GM12878 (cell line): Measurements from ENCODE around the gene IRF7. TPM values are rescaled to one million over a fixed set of nuclear protein-coding genes. Genes with fewer than 3 reads are reported as not detected.

Experiments used
- BACH1 ChIP-seq: fragments of 450-650 bp; IDR thresholded peaks from 2 replicates; pipeline ENCODE4 v1.6.1; 2017; ENCODE audit warnings: mild to moderate bottlenecking, borderline replicate concordance
- BCL11A ChIP-seq: IDR thresholded peaks from 2 replicates; pipeline ENCODE4 v1.6.1; 2011; ENCODE audit warnings: low read depth, low read length
- CHD1 ChIP-seq: IDR thresholded peaks from 2 replicates; pipeline ENCODE4 v1.6.1; 2012; ENCODE audit warnings: low read depth, low read length, improper control_type of control experiment
- CHD4 ChIP-seq: fragments of 200-600 bp; sonication (generic); IDR thresholded peaks from 2 replicates; pipeline ENCODE4 v1.6.1; 2016; ENCODE audit warnings: mild to moderate bottlenecking
- FOS ChIP-seq: IDR thresholded peaks from 3 replicates; pipeline ENCODE4 v1.6.1; 2011; ENCODE audit warnings: borderline replicate concordance; ENCODE audit not compliant: insufficient read length; ENCODE audit errors: extremely low read depth
- HDAC6 ChIP-seq: fragments of 200-600 bp; sonication (generic); IDR thresholded peaks from one replicate; pipeline ENCODE4 v1.8.0; 2017; ENCODE audit warnings: antibody characterized with exemption; ENCODE audit not compliant: unreplicated experiment
- IKZF1 ChIP-seq: fragments of 450-650 bp; conservative IDR thresholded peaks from 2 replicates; pipeline ENCODE4 v1.6.1; 2017; ENCODE audit warnings: antibody characterized with exemption, mild to moderate bottlenecking
- JUNB ChIP-seq: IDR thresholded peaks from 2 replicates; pipeline ENCODE4 v1.6.1; 2016; ENCODE audit warnings: antibody characterized with exemption, mild to moderate bottlenecking
- LARP7 ChIP-seq: fragments of 450-650 bp; IDR thresholded peaks from 2 replicates; pipeline ENCODE4 v1.6.1; 2017; ENCODE audit warnings: mild to moderate bottlenecking
- MEF2B ChIP-seq: fragments of 450-650 bp; IDR thresholded peaks from 2 replicates; pipeline ENCODE4 v1.6.1; 2018; ENCODE audit warnings: mild to moderate bottlenecking, moderate library complexity; ENCODE audit not compliant: partially characterized antibody, poor library complexity, severe bottlenecking
- MYB ChIP-seq: fragments of 150-350 bp; IDR thresholded peaks from 2 replicates; pipeline ENCODE4 v1.6.1; 2014; ENCODE audit warnings: mild to moderate bottlenecking, low read depth, low read length, borderline replicate concordance
- NR2C1 ChIP-seq: fragments of 450-650 bp; IDR thresholded peaks from 2 replicates; pipeline ENCODE4 v1.6.1; 2017; ENCODE audit warnings: antibody characterized with exemption, mild to moderate bottlenecking, moderate library complexity
- NR2C2 ChIP-seq: IDR thresholded peaks from 2 replicates; pipeline ENCODE4 v1.6.1; 2011; ENCODE audit warnings: borderline replicate concordance, low read depth; ENCODE audit not compliant: control insufficient read depth, insufficient read length
- NR2F1 ChIP-seq: fragments of 450-650 bp; conservative IDR thresholded peaks from 2 replicates; pipeline ENCODE4 v1.6.1; 2017; ENCODE audit warnings: mild to moderate bottlenecking
- PAX5 ChIP-seq: IDR thresholded peaks from 2 replicates; pipeline ENCODE4 v1.6.1; 2011; ENCODE audit warnings: low read depth, low read length, borderline replicate concordance
- RAD51 ChIP-seq: fragments of 450-650 bp; IDR thresholded peaks from 2 replicates; pipeline ENCODE4 v1.6.1; 2016; ENCODE audit warnings: moderate library complexity, mild to moderate bottlenecking, inconsistent platforms
- STAT3 ChIP-seq: IDR thresholded peaks from 2 replicates; pipeline ENCODE4 v1.6.1; 2011; ENCODE audit warnings: low read depth, low read length, improper control_type of control experiment
- TARDBP ChIP-seq: IDR thresholded peaks from 2 replicates; pipeline ENCODE4 v1.6.1; 2016; ENCODE audit warnings: borderline replicate concordance
- TCF7 ChIP-seq: IDR thresholded peaks from 2 replicates; pipeline ENCODE4 v1.6.1; 2014; ENCODE audit warnings: antibody characterized with exemption, borderline replicate concordance
- polyA plus RNA-seq, 11 experiments: library from polyadenylated mRNA; depleted of rRNA in 4 of 11; unstranded in 6 of 11; stranded (reverse) in 5 of 11; fragments of >200 nt; fragmentation: Nextera tagmentation in 4 of 11; fragmentation: Illumina TruSeq in 1 of 11; extraction: Ambion mirVana in 4 of 11; extraction: Trizol in 1 of 11; gene quantifications; 1 replicate in 1 of 11; 2 replicates in 10 of 11; pipeline versions ENCODE4 v1.2.1 to v1.2.3, GENCODE V29; 2011 to 2016; ENCODE audit warnings: inconsistent platforms in 2 of 11, missing spikeins in 2 of 11, low read depth in 1 of 11
- total RNA-seq, 4 experiments: library from RNA; depleted of rRNA in 3 of 4; stranded (reverse); fragments of >200 nt in 3 of 4; fragmentation: Illumina TruSeq in 1 of 4; extraction: Trizol in 1 of 4; gene quantifications; 2 replicates each; pipeline versions ENCODE4 v1.2.1 to v1.2.3, GENCODE V29; 2013 to 2021
- TF ChIP-seq, protein P1 (sequence below): fragments of 450-650 bp; IDR thresholded peaks from 2 replicates; pipeline ENCODE4 v1.6.1; 2016; ENCODE audit warnings: mild to moderate bottlenecking
- TF ChIP-seq, protein P2 (sequence below): fragments of 450-650 bp; IDR thresholded peaks from 2 replicates; pipeline ENCODE4 v1.6.1; 2016; ENCODE audit warnings: mild to moderate bottlenecking
- TF ChIP-seq, protein P3 (sequence below): IDR thresholded peaks from 2 replicates; pipeline ENCODE4 v1.6.1; 2012; ENCODE audit warnings: improper control_type of control experiment, low read depth, low read length; ENCODE audit not compliant: insufficient replicate concordance
- TF ChIP-seq, protein P4 (sequence below): IDR thresholded peaks from 2 replicates; pipeline ENCODE4 v1.6.1; 2012; ENCODE audit warnings: low read depth, low read length, improper control_type of control experiment

IRF7 gene
- total and polyA plus RNA-seq, 10 of the 15 experiments (the other 5 are each of a cell fraction or from before 2014, with no cell fraction given) = 4.4 to 141 (median 67.6) TPM

DNA sequence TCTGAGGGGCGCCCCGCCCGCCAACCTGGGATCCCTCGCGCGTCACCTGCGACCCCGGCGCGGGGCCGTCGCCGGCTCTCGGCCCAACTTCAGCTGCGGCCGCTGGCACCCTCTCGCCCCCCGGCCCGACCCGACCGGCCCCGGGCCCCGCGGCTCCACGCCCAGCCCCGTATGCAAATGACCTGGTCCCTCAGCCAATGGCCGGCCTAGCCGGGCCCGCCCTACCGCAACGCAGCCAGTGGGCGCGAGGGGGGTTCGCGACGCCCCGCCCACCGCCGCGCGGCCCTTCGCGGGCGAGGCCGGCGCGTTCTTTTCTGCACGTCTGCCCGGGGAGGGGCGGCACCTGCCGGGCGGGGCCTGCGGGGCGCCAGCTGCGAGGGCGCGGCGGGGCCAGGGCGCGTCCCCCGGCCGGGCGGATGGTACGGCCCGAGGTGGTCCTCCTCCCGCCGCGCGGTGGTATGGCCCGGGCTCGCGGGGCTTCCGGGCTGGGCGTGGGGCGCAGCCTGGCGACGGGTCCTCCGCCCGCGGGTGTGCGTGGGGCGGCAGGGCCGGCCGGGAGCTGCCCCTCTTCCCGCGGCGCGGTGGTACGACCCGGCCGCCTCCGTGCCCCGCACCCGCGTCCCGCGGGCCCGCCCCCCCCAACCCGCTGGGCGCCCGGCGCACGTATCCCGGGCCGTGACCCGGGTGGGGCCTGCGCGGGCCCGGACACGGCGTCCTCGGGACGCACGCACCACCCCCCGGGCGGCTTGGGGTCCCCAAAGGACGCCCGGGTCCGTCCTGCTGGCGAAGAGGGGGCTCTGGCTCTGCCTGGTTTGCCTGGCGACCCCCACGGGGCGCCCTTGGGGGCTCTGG lies 47.2 kb downstream of the IRF7 start (continued):
- TF ChIP-seq TCF7 (no peak), BCL11A (no peak), STAT3 (no peak), BACH1 (peak; percentile 98), PAX5 (0 out of 2 replicates have a peak, but pooled peaks have one; percentile 4), MYB (no peak), NR2C1 (peak; percentile 44), MEF2B (no peak), NR2F1 (peak; percentile 91), JUNB (no peak), RAD51 (no peak), FOS (peak; percentile 34), LARP7 (peak; percentile 95), NR2C2 (no peak), CHD1 (peak; percentile 98), HDAC6 (no peak), IKZF1 (peak; percentile 80), CHD4 (no peak), TARDBP (no peak)
- TF ChIP-seq, protein P1, sequence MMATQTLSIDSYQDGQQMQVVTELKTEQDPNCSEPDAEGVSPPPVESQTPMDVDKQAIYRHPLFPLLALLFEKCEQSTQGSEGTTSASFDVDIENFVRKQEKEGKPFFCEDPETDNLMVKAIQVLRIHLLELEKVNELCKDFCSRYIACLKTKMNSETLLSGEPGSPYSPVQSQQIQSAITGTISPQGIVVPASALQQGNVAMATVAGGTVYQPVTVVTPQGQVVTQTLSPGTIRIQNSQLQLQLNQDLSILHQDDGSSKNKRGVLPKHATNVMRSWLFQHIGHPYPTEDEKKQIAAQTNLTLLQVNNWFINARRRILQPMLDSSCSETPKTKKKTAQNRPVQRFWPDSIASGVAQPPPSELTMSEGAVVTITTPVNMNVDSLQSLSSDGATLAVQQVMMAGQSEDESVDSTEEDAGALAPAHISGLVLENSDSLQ = no peak
- TF ChIP-seq, protein P2, sequence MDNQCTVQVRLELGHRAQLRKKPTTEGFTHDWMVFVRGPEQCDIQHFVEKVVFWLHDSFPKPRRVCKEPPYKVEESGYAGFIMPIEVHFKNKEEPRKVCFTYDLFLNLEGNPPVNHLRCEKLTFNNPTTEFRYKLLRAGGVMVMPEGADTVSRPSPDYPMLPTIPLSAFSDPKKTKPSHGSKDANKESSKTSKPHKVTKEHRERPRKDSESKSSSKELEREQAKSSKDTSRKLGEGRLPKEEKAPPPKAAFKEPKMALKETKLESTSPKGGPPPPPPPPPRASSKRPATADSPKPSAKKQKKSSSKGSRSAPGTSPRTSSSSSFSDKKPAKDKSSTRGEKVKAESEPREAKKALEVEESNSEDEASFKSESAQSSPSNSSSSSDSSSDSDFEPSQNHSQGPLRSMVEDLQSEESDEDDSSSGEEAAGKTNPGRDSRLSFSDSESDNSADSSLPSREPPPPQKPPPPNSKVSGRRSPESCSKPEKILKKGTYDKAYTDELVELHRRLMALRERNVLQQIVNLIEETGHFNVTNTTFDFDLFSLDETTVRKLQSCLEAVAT = no peak
- TF ChIP-seq, protein P3, sequence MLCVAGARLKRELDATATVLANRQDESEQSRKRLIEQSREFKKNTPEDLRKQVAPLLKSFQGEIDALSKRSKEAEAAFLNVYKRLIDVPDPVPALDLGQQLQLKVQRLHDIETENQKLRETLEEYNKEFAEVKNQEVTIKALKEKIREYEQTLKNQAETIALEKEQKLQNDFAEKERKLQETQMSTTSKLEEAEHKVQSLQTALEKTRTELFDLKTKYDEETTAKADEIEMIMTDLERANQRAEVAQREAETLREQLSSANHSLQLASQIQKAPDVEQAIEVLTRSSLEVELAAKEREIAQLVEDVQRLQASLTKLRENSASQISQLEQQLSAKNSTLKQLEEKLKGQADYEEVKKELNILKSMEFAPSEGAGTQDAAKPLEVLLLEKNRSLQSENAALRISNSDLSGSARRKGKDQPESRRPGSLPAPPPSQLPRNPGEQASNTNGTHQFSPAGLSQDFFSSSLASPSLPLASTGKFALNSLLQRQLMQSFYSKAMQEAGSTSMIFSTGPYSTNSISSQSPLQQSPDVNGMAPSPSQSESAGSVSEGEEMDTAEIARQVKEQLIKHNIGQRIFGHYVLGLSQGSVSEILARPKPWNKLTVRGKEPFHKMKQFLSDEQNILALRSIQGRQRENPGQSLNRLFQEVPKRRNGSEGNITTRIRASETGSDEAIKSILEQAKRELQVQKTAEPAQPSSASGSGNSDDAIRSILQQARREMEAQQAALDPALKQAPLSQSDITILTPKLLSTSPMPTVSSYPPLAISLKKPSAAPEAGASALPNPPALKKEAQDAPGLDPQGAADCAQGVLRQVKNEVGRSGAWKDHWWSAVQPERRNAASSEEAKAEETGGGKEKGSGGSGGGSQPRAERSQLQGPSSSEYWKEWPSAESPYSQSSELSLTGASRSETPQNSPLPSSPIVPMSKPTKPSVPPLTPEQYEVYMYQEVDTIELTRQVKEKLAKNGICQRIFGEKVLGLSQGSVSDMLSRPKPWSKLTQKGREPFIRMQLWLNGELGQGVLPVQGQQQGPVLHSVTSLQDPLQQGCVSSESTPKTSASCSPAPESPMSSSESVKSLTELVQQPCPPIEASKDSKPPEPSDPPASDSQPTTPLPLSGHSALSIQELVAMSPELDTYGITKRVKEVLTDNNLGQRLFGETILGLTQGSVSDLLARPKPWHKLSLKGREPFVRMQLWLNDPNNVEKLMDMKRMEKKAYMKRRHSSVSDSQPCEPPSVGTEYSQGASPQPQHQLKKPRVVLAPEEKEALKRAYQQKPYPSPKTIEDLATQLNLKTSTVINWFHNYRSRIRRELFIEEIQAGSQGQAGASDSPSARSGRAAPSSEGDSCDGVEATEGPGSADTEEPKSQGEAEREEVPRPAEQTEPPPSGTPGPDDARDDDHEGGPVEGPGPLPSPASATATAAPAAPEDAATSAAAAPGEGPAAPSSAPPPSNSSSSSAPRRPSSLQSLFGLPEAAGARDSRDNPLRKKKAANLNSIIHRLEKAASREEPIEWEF = no peak
- TF ChIP-seq, protein P4, sequence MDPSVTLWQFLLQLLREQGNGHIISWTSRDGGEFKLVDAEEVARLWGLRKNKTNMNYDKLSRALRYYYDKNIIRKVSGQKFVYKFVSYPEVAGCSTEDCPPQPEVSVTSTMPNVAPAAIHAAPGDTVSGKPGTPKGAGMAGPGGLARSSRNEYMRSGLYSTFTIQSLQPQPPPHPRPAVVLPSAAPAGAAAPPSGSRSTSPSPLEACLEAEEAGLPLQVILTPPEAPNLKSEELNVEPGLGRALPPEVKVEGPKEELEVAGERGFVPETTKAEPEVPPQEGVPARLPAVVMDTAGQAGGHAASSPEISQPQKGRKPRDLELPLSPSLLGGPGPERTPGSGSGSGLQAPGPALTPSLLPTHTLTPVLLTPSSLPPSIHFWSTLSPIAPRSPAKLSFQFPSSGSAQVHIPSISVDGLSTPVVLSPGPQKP = 0 out of 2 replicates have a peak, but pooled peaks have one; percentile 9
